ENCODE data around the gene HOXC9.

The HOXC9 gene

DNA sequence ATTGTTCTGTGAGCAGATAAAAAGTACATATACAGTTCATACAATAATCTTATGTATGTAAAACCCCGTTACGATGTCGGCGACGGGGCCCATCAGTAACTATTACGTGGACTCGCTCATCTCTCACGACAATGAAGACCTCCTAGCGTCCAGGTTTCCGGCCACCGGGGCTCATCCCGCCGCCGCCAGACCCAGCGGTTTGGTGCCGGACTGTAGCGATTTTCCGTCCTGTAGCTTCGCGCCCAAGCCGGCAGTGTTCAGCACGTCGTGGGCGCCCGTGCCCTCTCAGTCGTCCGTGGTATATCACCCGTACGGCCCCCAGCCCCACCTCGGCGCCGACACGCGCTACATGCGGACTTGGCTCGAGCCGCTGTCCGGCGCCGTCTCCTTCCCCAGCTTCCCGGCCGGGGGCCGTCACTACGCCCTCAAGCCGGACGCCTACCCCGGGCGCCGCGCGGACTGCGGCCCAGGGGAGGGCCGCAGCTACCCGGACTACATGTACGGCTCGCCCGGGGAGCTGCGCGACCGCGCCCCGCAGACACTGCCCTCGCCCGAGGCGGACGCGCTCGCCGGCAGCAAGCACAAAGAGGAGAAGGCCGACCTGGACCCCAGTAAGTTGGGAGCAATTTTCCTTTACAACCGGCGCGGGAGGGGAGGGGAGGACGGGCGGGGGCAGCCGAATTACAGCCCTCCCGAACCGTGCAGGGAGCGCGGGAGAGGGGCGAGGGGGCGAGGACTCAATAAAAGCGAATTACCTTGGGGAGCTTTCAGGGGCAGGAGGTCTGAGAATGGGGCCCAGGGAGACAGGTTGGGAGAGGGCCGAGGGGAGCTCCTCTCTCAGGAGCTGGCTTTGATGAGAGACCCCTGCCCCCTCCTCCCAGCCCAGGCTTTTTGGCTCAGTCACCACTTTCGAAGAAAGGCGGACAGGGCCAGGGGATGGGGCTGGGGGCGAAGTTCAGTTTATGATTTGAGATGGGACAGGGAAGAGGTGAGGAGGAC, at the start of gene HOXC9:
Gene HOXC9, plus strand, starts transcription at position 46 of the 999 bp plus-strand sequence. Its CDS starts 28 bp downstream, at position 74.
- no peak for DNase-seq

DNA sequence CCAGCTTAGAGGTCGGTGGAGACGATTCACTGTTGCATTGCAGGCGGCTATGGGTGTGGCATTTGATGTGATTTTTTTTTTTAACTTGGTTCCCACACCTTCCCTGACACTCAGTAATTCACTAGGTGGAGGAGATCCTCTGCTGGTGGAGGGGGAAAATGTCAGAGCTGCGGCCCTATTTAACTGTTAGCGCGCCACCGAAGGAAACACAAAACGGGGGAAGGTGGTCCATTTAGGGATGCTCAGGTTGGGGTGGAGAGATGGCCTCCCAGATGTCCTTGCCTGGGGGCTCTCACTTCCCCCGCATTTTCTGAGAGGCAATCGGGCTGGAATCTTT, 49.6 kb upstream of the HOXC9 start:
- no peak for DNase-seq

DNA sequence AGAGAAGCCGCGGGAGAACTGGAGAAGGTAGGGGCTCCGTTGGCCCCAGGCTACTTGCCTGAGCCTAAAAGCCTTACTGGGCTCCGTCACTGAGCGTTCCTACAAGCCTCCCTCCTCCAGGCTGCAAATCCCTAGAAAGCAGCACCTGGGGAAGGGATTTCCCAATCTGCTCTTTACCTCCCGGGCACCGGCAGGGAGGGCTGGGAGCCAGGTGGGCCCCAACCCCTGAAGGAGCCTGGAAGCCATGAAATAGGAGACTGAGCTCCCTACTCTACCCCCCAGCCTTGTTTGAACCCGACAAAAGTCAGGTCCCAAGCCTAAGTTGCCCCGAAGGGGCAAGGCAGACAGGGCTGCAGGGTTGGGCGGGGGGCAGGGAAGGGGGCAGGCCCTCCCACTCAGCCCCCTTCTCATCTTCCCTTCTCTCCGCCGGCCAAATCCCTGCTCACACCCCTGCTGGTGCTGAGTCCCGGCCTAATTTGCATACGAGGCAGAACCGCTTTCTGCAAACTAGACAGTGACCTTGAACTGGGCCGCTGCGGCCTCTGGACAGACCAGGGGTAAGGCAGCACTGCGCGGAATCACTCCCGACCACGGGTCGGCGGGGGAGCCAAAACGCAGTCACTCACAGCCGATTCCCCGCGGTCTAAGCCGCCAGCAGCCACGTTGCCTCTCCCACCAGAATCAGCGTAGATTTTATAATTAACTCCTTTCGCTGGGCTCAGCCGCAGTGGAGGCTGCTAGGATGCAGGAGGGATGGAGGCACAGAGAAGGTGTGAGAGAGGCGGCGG, 49.0 kb upstream of the HOXC9 start:
- DNase-seq: no peak

DNA sequence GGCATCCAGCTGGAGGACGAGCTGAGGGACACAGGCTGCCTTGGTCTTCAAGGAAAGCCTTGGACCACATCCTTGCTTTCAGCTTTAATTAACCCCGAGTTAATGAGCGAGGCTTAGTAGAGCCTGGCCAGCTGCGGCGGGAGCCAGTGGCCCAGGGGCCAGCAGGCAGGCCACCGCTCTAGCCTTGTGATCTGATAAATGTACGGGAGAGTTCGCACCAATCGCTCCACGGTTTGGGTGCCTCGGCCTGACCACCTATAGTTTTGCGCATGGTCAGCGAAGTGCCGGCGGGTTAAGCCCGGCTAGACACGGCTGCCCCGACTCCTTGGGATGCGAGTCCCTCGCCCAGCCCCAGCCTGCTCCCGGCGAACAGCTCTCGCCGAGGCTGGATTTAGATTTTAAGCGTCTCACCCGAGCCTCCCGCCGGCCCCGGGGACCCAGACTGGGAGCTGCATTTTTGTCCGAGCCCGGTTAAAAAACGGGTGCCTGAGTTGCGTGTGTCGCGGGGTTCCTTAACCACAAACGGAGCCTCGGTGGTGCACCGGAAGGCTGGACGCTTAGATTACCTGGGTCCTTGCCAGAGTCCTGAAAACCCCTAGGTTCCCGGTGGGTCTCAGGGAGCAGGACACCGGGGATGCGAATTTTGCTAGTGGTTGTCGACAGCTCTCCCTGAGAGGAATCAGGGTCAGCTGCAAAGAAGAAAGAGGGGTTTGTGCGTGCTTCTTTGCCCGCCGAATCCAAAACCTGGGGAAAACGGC, 48.2 kb upstream of the HOXC9 start:
- DNase-seq: no peak

DNA sequence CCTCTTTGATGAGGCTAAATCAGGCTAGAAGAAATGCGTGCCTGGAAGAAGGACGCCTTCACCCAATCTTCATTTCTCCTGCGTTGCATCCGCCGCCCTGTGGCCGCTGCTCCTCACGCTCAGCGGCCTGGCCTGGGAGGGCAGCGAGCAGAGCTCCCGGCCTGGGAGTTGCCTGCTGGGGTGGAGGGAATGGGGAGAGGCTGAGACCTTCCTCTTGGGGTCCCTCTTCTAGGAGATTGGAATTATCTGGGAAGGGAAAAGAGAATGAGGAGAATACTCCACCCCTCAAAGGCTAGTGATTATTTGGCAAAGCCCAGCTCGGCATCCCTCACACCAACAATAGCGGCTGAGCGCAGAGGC, 47.6 kb upstream of the HOXC9 start:
- no peak for DNase-seq

DNA sequence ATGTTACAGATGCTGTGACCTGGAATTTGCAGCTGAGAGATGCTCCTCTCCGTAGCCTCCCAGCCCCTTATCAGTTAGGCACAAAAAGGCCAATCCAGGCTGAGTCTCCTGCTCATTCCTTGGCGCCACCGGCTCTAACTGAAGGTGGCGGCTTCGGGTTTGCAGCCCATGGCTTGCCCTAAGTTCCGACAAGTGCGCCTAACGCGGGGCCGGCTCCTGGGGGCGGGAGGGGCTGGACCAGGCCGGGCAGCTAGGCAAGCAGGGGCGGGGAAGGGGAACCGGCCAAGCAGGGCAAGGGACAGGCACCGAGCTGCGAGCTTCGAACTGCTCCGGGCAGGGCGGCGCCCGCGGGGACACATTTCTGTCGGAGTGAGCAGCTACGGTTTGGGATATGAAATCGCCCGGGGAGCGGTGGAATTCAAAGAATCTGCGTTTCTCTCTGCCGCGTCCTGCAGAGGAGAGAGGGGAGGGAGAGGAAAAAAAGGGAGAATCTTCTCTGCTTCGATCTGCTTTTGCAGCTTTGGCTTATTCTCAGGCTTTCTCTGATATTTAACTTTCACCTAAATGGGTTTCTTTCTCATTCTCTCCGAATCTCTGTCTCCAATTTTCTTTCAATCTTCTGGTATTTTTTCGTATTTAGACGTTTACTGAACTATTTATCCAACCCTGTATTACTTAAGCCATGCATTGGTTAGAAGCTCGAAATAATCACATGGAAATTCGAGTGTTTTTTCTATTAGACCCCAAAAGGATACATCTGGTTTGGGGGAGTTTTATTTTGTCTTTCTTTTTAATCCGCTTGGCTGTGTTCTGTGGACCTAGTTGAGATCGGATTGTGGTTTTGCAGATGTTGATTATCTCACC, 46.9 kb upstream of the HOXC9 start:
- no peak for DNase-seq

DNA sequence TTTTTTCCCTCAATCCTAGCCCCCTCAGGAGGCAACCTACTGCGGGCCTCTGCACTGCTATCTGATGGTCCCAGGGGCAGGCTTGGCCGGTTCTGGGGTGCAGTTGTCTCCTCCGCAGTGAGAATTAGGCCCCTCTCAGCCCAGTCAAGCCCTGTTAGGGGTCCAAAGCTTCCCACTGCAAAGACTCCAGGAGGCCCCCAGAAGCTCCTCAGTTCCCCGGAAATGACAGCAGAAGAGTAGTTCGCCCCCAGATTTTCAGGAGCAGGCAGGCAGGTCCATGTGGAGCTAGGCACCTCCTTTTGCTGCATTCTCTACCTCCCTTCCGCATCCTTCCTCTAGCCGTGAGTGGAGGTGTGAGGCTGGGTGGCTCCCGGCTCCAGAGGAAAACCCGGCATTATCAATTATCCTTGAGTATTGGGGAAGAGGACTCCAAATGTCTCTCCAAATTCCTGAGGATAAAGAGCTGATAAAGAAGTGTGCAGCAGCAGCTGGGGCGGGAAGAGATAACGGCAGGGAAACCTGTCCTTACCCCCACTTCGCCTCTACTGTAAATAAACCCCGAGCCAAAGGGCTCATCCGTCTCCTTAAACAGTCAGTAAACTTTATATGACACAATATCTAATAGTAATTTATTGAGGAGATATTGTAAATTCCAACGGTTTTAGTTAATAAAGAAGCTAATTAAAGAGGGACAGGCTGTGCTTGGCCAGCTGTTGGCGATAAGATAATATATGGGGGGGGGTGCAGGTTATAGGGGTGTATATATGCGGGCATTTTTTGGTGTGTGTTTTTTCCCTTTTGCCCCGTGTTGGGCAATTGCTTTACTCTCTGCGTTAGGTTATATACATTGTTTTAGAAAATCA, 45.9 kb upstream of the HOXC9 start:
- no peak for DNase-seq

DNA sequence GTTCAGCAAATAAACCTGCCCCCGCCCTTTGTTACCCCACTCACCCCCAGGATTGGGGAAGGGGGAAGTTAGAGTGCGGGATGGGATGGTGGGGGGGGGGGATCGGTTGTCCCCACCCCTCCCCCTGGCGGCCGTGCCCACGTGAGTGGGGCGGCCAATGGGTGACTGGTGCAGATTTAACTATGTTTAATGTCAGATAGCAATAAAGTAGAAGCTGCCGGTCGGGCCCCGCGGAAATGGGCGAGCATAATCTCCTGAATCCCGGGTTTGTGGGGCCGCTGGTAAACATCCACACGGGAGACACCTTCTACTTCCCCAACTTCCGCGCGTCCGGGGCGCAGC, 45.3 kb upstream of the HOXC9 start, which contains the start of gene HOXC12:
Gene HOXC12, plus strand, starts transcription at position 210 of the 342 bp plus-strand sequence. Its CDS starts 27 bp downstream, at position 237.
- no peak for DNase-seq

DNA sequence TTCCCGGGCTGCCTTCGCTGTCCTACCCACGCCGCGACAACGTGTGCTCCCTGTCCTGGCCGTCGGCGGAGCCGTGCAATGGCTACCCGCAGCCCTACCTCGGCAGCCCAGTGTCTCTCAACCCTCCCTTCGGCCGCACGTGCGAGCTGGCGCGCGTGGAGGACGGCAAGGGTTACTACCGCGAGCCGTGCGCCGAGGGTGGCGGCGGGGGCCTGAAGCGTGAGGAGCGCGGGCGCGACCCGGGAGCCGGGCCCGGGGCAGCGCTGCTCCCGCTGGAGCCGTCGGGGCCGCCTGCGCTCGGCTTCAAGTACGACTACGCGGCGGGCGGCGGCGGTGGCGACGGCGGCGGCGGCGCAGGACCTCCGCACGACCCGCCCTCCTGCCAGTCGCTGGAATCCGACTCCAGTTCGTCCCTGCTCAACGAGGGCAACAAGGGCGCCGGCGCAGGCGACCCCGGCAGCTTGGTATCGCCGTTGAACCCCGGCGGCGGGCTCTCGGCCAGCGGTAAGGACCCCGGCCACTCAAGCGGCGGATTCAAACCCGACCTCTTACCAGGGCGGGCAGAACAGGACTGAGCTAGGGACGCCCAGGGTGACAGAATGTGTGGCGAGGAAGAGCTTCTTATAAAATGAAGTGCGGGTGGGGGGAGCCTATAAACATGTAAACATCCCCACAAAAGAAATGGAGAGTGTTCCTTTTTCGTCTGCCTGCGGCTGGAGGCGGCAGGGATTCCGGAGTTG, 44.8 kb upstream of the HOXC9 start:
- no peak for DNase-seq

DNA sequence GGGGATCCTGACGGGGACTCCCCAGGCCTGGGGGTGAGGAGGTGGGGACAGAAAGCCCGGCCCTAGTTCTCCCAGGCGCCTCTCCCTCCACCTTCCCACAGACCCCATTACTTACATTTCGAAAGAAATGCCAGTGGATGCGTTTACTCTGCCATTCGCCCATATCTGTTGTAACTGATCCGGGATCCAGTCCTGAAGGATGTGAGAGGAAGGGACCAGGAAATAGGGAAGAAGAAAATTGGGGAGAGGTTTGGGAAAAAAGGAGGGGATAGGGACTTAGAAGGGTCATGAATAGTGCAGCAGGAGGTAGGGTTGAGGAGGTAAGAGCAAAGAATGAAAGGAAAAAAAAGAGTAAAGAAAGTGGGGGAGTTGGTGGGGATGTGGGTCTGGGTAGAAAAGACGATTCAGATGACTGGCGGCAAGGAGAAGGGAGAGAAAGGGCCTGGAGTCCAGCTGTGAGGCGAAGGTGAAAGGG, 44.1 kb upstream of the HOXC9 start:
- no peak for DNase-seq

DNA sequence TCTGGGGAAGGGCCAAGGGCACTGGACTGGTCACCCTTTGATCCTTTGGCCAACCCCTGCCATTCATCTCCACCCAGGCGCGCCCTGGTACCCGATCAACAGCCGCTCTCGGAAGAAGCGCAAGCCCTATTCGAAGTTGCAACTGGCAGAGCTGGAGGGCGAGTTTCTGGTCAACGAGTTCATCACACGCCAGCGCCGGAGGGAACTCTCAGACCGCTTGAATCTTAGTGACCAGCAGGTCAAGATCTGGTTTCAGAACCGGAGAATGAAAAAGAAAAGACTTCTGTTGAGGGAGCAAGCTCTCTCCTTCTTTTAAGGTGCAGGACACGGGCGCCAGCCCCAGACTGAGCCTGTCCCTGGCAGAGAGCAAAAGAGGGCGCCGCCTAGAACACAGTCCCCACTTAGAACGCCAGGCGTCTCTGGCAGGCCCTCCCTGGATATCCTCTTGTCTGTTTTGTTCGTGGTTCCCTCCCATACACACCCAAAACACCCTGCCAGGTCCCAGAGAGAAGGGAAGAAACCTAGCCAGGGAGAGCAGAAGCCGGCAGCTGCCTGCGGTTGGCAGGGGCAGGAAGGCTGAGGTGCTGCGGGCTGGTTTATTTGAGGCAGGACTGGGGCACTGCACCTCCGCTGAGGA, 43.6 kb upstream of the HOXC9 start:
- DNase-seq: no peak

DNA sequence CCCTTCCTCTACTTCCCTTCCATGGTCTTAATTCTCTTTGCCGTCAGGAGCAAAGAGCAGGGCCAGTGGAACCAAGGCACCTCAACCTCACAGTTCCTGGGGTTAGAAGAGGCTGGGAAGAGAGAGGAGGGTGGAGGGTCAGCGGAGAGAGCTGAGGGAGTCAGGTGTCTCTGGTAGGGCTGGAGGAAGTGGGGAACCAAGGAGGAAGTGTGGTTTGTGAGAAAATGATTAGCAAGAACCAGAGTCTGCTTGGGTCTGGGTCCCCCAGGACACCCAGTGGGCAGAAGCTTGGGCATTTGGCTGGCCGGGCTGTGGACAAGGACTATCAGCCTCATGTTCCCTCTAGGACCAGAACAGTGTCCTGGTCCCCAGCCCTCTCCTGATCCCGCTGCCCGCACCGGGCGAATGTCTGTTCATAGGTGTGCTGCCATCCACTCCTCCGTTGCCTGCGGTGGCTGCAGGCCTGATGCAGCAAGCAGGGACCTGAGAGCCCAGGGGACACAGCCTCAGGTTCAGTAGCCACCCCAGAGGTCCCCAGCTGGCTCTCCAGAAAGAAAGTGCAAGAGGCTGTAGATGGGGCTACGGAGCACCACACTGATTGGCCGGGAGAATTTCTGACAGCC, 42.9 kb upstream of the HOXC9 start:
- DNase-seq: no peak

DNA sequence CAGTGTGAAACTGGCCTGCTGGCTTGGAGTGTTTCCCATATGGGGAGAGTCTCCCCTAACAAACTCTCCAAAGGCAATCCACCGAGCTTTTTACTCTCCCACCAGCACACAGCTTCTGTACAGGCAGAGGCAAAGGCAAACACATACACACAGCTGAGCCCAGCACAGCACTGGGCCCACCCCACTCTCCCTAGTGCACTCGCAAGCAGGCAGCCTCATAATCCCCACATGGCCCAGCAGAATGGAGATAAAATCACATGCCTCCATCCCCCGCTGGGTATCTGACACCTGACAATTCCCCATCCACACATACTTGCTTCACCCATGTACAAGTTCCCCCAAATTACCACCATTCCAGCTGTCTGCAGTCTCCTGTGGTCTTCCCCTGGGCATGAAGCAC, 41.8 kb upstream of the HOXC9 start:
- no peak for DNase-seq

DNA sequence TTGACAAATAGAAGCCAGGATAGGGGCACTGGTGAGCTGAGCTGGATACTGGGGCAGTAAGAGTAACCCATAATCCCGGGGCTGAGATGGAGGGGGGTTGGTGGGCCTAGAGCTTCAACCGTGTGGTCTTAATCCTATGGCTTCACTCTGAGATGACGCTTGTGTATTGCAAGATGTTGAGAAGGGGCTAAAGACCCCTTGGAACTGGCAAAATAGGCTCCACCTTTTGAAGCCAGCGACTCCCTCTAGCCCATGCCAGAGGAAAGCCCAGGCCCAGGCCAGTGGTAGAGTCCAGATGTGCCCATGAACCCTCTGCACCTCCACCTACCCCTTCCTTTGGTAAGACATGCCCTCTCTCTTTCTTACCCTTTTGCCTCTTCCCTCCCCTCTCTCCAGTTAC, 40.6 kb upstream of the HOXC9 start:
- no peak for DNase-seq

DNA sequence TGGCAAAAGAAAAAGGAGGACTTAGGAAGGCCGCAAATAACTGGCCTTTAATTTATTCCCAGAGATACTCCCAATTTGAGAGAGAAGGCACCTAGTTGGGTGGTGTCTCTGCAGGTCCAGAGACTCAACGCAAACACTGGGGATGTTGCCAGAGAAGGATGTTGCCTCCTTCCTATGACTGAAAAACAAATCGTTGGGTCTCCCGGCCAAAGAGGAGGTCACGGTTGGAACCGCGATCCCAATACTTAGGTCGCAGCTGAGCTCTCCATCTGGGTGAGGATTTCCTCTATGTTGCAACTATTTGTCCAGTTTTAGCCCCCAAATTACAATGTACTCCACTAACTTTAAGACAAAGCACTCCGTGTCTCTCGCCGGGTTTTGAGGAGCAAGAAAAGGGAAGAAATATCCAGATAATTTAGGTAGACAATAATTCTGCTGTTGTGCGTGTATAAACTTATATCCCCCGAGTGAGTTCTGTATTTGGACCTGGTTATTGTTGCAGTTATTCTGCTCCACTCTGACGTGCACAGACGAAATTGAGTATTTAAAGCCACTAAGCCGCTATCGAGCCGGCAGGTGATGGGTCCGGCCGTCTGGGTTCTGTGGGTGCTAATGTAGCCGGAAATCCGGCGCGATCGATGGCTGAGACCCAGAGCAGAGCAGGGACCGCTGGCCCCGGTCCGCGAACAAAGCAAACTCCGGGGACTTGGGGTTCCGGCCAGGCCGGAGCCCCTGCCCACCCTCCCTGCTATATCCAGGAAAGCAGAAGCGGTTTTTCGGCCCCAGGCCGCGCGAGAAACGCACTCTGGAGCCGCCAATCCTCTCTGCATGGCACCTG, 39.6 kb upstream of the HOXC9 start:
- no peak for DNase-seq

DNA sequence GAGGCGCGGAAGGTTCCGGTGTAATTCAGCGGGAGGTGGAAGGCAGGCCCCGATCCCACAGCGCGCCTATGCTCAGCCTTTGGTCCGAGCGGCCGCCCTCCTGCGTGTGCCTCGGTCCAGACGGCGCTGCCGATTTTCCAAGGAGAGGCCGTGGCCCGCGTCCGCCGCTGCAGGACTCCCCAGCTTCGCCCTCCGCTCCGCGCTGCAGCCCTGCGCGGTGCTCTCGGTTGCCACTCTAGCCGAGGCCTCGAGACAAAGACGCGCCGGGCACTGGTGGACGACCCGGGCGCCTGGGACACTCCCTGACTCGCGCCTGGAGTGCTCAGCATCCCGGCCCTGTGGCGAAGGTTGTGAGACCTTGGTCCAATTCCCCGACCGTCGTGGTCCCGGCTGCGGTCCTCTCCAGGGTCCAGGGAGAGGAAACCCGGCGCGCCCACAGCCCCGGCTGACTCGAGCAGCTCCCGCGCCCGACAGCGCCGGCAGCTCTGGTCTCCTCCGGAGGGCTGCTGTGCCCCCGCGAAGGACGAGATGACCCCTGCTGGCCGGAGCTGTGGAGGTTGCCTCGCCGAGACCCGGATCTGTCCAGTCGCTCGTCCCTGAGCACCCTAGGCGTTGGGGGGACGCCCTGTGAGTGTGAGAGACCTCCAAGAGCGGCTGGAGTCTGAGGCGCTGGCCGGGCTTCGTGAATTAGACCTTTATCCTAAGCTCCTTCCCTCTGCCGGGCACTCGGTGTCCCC, 38.8 kb upstream of the HOXC9 start:
- no peak for DNase-seq

DNA sequence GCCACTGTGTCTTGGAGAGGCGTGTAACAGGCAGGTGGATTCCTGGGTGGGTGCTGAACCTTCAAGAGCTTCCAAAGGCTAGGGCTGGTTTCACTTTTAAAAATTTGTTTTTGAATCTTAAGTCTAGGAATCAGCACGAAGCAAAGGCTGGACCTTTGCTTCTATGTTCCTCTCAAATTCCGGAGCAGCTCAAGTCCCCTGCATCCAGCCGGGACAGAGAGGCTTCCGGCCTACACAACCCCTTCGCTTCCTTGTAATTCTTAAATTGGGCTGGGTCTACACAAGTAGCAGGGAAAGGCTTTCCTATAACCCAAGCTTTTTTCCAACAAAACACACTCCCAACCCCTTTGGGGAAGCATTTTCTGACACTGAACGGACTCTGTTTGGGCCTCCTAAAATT, 37.0 kb upstream of the HOXC9 start:
- DNase-seq: no peak

Data from femur (tissue), 1 donor.